Stimulated activated CD8-positive, alpha-beta memory T cell treated with anti-CD3 and anti-CD28 coated beads, Interleukin-7, amount 100 ng/mL, for 4 hours (primary cell): ENCODE measurements around the gene PMP22.

Source experiments
- DNase-seq, 2 donors: peaks; one replicate each; pipeline ENCODE4 v3.0.0-alpha.2; 2020; ENCODE audit warnings: low read depth in 2 of 2

The PMP22 gene

DNA sequence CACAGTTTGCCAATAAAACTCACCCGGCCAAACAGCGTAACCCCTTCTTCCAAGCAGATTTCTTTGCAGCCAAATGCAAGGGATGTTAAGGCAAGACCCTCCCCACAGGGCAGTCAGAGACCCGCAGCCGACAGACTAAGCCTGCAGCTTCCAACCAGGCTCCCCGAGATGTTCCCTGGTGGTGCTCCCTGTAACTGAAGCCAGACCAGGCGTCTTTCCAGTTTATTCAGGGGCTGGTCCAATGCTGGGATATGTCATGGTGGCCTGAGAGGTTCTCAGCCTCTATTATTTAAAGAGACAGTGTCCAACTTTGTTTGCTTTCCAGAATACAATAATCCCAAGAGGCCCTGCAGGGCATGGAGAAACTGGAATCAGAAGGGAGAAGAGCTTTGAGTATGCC is at the start of gene PMP22:
Gene PMP22, minus strand, starts transcription at position 196 of the 400 bp plus-strand sequence. CDS start 4,599 bp downstream, outside the sequence.
- no peak for DNase-seq

DNA sequence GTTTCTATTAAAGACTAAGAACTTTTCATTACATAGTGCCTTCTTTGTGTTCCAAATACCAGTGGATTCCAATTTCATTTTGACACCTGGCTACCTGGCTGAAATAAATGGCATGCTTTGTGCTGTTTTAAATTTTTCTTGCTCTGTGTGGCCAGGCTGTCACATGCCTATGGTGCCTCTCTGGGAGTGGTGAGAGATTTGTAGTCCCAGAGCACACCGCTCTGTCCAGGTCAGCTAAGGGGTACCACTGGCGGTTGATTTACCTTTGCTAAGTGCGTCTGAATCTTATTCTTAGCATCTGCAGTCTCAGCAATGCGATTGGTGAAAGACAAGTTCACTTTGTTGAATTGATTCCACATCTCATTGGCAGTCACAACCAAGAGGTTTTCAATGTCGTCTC is 46.9 kb upstream of the PMP22 start:
- DNase-seq = no peak

DNA sequence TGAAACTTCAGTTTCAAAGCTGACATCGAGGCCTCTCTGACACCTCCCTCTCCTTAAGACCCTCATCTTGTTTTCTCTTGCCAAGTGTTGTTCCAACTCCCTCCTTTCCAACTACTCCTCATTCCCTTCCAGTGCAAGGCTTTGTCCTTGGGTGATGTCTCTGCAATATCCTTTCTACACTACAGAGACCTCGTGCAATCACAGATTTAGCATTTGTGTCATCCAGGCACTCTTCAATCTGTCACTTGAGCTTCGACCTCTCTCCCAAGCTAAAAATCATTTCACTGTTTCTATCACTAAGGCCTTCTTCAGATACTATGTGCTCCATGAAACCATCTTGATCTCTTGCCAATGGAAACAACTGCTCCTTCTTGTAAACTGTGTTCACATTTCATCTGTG is 44.7 kb upstream of the PMP22 start:
- no peak for DNase-seq

DNA sequence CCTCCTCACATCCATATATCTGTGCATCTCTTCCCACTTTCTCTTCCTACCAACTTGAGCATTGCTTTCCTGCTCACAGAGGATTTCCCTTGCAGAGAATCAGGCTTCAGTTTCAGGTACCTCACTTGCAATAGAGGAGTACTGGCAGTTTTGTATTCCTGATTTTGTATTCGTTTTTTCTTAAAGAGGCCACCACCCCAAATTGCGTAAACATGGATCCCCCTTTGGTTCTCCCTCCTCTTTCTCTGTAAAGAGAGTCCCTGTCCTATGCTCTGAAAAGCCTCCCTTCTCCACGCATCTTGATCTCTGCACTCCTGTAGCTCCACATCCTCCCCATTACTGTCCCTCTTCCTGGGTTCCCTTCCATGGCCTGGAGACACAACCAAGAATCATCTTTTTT is 44.1 kb upstream of the PMP22 start:
- DNase-seq = no peak

DNA sequence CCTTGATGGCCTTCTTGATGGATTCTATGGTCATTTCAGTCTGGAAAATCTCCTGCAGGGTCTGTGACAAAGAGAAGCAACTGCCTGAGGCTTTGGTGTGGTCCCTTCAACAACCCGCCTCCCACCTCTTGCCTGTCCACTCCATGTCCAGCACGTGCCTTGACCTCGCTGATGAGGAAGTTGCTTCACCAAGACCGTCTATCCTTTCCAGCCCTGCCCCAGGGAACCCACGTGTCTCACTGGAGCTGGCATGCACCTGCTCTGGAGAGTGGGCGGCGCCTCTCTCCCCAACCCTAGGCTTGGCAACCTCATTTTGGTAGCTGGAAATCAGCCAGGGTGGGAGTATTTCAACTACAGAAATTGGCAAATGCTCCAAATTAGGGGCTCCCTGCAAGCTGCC is 43.6 kb upstream of the PMP22 start:
- DNase-seq = no peak

DNA sequence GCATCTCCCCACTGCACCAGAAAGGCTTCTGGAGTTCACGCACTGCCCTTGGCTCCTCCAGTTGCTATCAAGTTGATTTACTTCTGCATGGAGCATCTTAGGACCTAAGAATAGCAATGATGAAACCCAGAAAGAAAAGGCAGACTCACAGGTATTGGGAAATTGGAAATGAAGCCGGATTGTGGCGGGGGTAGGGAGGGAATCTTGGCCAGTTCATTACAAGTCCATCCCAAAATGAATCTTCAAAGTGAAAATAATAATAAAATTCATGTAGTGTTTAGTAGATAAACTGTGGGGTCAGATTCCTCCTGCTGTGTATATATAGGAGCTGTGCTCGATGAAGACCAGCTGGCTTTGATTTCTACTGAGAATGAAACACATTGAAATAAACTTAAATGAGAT is 42.6 kb upstream of the PMP22 start:
- no peak for DNase-seq

DNA sequence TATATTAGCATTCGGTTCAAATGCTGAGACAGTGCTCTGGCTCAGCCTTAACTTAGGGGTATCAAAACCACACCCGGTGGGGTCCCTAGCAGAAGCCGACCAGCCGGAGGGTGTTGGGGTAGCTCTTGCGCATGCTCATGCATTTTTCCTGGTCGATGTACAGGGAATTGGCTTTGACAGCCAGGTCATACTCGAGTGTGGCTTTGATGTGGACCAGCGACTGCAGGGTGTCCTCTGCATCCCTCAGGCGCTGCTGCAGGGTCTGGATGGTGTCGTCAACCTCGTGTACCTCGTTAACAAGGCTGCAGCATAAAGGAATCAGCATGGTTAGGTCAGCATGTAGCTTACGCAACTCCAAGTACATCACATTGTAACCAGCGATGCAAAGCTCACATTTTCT is 38.7 kb upstream of the PMP22 start:
- no peak for DNase-seq

DNA sequence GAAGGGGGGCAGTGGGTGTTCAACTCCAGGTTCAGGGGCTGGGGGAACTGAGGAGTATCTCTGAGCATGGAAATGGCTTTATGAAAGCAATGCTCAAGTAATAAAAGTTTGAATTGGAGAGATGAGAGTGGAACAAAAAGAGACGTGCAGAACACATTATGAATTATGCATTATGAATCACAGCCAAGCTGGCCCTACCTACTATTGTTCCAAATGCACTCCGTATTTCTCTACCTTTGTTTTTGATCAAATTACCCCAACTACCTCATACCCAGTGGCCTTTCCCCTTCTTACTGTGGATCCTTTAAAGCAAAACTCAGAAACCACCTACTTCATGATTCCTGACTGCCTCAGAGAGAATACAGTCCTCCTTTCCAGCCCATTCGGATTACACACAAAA is 38.1 kb upstream of the PMP22 start:
- DNase-seq = no peak

DNA sequence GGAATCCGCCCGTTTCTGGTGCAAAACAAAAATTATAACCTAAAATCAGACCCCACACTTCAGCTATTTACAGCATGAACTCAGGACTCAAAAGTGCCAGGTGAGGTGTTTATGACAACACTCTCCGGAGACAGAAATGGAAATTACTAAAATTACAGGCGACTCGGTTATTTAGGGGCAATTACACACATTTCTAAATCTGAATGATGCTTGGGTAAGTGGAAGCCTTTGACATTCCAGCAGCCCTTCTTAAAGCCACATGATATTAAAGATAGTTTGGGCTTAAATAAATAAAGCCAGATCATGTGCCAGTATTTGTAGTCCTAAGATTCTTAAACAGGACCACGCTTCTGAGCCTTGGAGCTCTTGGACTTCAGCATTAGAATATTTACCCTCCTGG is 36.7 kb upstream of the PMP22 start:
- DNase-seq = no peak

DNA sequence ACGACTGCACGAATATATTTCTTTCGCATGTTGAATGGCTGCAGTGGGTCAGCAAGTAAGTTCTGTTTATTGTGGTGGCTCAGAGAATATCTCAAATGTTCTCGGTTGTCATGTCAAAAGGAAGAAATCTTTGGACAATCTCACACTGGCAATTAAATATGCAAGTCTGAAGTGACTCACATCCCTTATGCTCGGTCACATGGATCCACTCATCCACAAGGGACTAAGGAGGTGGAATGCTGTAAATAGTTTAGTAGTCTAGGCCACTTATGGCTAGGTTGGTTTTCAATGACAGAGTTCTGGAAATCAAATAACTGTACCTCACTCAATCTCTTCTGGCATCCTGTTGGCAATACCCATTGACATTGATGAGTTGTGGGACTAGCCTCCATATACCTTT is 33.0 kb upstream of the PMP22 start:
- DNase-seq = no peak

DNA sequence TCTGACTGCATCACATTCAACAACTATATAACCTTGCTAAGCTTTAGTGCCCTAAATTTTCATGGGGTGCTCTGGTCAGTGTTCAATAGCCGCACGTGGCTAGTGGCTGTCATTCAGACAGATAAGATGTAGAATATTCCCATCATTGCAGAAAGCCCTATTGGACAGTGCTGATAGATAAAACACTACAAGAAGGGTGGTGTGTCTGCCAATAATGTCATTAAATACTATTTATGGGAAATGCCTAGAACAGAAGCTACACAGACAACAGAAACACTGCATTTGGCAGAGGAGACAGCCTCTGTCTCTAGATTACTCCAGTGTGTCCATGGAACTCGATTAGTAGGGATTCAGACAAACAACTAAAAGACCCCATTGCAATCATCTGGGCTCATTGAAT is 28.4 kb upstream of the PMP22 start:
- no peak for DNase-seq

DNA sequence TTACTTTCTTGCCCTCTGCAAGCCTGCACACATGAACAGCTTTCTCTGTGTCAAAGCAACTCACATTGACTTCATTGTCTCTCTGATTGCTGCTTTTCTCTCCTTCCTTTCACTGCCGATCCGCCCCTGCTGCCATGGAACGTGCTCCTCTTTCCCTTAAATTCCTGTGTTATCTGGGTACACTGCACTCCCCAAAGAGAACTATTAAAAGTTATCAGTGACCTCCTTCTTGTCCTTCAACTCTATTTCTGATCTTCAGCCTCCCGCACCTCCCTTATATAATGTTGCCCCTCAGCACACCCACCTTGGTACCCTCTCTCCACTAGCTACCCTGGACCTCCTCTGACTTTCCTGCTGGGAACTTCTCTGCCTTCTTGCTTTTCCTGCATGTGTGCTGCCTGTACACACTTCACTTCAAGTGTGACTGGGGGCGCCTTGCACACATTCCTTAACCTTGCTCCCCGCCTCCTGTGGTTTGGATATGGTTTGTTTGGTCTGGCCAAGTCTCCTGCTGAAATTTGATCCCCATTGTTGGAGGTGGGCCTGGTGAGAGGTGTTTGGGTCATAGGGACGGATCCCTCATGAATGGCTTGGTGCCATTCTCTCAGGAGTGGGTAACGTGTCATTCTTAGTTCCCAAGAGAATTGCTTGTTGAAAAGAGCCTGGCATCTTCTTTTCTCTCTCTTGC is 26.7 kb upstream of the PMP22 start:
- DNase-seq = no peak

DNA sequence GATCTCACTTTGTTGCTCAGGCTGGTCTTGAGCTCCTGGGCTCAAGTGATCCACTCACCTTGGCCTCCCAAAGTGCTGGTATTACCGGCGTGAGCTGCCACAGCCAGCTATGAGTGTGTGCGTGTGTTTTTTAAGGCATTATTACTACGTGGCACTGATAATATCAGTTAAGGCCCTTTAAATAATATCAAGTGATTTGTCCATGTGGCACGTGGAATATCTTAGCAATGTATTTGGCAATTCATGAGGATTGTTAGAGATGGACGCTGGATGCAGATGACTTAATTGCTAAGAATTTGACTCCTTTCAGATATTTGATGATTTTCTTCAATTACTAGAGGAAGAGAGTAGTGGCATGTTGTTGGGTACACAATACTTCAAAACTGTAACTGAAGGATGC is 25.5 kb upstream of the PMP22 start:
- DNase-seq = no peak

DNA sequence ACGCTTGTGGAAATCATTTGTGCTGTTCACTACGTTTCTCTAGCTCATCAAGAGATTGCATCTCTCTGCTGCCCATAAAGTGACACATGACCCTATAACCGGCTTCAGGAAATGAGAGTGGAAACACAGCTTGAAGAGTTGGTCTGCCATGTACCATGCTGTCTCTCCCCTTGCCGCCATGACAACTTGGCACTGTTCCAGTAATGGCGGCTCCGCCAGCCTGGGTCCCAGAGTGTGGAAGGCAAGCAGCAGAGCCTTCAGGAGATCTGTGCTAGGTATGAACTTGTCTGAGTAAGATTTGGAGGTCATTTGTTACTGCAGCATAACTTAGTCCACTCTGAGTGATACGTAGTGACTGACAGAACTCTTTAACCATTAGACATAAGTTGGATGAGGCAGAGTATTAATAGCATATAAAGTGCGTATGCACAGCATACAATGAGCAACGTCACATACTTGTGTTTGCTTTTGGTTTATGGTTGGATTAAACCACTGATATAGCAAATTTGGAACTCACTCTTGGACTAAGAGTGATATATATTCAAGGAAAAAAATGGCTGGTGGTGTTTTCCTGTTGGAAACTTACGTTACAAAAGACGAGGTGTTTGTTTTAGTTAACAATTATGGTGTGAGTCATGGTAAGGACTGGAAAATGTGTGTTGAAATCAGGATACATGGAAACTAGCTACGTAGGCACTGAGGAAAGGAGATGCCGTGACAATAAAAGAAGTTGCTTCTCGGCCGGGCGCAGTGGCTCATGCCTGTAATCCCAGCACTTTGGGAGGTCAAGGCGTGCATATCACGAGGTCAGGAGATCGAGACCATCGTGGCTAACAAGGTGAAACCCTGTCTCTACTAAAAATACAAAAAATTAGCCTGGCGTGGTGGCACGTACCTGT is 24.4 kb upstream of the PMP22 start:
- no peak for DNase-seq

DNA sequence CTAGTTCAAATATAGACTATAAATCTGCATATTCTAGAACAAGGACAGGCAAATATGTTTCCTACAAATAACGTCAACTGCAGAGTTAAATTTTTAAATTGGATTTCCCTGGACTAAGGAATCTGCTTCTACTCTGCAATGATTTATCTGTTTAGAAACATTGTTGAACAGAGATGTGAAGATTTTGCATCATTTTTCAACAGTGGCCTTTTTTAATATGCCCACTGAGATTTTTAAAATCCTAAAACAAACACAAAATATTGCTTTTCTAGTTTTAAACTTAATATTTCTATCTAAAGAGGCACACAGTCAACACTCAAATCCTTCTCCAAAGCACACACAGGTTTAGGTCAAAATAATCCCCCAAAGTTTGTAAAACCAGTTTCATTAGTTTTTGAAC is 23.7 kb upstream of the PMP22 start:
- no peak for DNase-seq

DNA sequence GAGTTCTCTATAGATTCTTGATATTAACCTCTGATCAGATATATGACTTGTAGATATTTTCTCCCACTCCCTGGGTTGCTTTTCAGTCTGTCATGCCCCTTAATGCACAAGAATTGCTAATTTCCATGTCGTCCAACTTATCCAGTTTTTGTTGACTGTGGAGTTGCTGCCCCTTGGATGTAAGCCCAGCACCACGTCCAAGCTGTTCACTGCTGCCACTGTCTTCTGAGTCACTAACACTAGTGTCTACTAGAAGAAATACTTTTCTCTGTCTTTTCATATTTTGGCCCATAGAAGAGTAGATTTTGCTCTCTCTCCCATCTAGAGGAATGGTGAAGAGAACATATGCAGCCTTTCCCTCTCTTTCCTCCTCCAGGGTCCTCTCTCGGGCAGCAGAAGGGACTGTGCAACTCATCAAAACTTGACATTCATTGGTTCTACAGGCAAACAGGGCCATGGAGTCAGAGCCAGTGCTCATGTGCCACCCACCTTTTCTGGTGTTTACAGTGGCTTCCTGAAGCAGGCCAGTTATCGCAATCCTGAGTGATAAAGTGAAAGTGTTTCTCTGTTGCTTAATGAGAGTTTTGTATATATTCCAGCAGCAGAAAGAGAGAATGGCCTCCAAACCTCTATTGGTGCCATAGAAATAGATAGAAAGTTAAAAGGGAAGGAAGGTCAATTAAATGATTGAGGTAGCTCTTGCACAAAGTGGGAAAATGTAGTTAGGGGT is 22.6 kb upstream of the PMP22 start:
- DNase-seq = no peak

DNA sequence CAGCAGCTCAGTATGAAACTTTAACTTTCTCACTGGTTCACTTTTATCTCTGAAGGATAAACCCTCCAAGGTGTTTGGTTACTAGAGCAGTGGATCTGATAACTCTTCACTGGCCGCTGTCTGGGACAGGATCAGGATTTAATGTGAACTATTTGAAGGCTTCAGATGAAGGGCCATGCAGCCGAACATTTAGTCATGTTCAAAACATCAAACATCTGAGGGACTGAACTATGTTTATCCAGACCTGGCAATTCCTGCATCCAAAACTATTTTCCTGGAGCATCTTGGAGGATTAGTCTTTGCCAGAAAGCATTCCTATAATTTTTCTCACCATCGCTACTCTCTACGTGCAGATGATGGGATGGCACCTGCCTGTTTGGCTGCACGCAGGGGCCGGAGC is 20.3 kb upstream of the PMP22 start:
- no peak for DNase-seq

DNA sequence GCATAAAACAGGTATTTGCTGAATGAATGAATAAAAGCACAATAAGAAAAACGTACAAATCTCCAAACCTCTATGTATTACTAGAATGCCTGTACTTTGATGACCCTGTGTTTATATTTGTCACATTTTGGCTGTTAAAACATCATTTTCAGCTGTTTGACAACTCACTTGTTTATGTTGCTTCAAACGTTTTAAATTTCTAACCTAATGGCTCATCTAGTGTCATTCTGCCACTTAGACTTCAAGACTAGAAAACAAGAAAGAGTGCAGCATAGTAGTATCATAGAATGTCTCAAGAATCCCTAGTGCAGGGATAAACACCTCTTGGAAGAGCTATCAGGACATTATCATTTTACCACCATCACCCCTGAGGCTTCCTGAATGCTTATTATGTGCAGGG is 19.4 kb upstream of the PMP22 start:
- DNase-seq = no peak

DNA sequence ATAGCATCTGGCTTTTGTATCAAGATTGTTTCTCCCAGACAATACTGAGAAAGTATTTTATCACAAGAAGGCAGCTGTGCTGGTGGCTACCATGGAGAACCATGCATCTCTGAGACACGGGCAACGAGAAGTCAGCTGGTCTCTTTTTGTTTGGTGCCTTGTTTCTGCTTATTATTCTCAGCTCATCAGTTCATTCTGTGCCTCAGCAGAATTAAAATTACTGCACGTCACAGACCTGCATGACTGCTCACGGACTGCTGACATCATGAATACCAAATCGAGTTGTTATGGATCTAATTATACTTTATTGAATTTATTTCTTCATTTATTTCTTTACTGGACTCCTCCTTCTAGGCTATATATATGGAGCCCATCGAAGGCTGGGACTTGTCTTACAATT is 19.0 kb upstream of the PMP22 start:
- DNase-seq = no peak

DNA sequence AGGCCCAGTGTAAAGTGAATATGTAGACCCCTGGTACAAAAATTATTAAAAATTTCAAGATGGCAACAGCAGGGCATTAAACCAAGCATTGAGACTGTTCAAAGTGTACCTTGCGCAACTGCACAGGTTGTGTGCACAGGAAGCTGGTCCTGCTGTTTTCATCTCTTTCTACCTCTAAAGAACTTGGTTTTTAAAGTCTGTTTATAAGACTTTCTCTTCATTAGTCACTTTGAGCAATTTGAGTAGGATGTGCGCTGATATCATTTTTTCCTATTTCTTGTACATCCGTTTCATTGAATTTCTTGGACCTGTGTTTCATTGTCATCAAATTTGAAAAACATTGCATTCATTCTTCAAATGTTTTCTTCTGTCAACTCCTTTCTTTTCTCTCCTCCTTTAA is 16.8 kb upstream of the PMP22 start:
- no peak for DNase-seq

DNA sequence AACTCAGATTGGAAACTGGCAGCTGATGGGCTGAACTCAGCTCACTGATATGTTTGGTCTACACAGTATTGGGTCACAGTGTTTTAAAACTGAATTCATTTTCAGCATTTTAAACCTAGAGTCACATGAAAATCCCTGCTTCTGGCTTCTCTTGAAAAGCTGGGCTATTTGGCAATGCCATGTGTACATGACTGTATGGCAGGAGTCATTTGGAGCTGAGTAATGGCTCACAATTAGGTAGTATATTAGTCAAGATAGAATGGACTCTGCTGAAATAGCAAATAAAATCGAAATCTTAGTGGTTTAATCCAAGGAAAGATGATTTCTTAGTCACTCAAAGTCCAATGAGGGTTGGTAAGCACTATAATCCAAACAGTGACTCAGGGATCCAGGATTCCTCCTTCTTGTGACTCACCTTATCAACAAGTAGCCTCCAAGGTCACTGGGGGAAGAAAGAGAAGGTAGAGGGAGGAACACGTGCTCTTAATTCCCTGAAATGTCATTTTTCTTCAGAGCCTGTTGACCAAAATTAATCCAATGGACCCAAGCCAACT is 13.9 kb upstream of the PMP22 start:
- no peak for DNase-seq

DNA sequence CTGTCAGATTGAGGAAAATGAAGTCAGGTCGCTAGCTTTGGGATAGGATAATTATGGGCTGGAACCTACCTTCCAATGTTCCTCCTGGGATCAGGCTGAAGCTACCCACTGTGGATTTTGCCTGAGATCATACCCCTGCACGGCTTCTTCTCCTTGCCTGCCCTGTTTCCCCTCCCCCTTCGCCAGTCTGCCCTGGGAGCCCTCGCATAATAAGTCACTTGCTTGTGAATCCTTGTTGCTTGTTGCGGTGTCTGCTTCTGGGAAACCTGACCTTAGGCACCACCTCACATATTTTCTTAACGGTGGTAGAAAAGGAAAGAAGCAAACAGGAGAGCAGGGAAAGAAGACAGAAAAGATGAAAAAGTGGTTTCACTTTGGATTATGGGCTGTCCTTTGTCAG is 13.3 kb upstream of the PMP22 start:
- DNase-seq = no peak
